Right lobe of liver (tissue), 6 donors: ENCODE measurements around the gene CLDN18. TPM values are rescaled to one million over a fixed set of nuclear protein-coding genes. Genes with fewer than 3 reads are reported as not detected.

Source experiments
- ATAC-seq, 4 donors: fragments of 200-7000 bp; cut with Tn5 transposase; one replicate each; pipeline ENCODE4 v1.9.1; 2020; ENCODE audit warnings: mild to moderate bottlenecking in 4 of 4, moderate library complexity in 4 of 4
- DNase-seq, 3 donors: peaks; one replicate each; pipeline ENCODE4 v3.0.0-alpha.2; 2020
- H3K27ac ChIP-seq, 3 donors: fragments of 200-600 bp; one replicate each; pipeline ENCODE4 v1.8.0; 2022
- H3K27me3 ChIP-seq, 2 donors: fragments of 200-600 bp; one replicate each; pipeline ENCODE4 v1.8.0; 2022
- H3K36me3 ChIP-seq, 4 donors: fragments of 200-600 bp; sonication (generic) in 1 of 4; one replicate each; pipeline versions ENCODE4 v1.5.1 to v1.8.0; 2017 to 2022; ENCODE audit warnings: control low read depth in 1 of 4
- H3K4me1 ChIP-seq, 4 donors: fragments of 200-600 bp; sonication (generic) in 1 of 4; one replicate each; pipeline versions ENCODE4 v1.5.1 to v1.8.0; 2017 to 2022; ENCODE audit warnings: control low read depth in 1 of 4
- H3K4me3 ChIP-seq, 3 donors: fragments of 200-600 bp; one replicate each; pipeline ENCODE4 v1.8.0; 2022
- H3K9me3 ChIP-seq, 4 donors: fragments of 200-600 bp; sonication (generic) in 1 of 4; one replicate each; pipeline versions ENCODE4 v1.5.1 to v1.8.0; 2017 to 2022; ENCODE audit warnings: control low read depth in 1 of 4
- POLR2A ChIP-seq: fragments of 450-650 bp; IDR thresholded peaks from one replicate; pipeline ENCODE4 v1.6.1; 2017; ENCODE audit warnings: antibody characterized with exemption, mild to moderate bottlenecking
- WGBS: methylation state at CpG from one replicate; pipeline ENCODE4 v1.1.6; 2018; ENCODE audit warnings: low coverage, low lambda C conversion rate; ENCODE audit not compliant: insufficient coverage; ENCODE audit errors: missing lambda C conversion rate; 5-methylcytosine and 5-hydroxymethylcytosine counted together
- intact Hi-C, 2 donors: fragments of 100-400 bp; cut with DNase I; formaldehyde crosslinking; loops; one replicate each; pipeline versions ENCODE4 v1.11.2 to v1.14.1; 2022
- total RNA-seq, 6 experiments: library from RNA; depleted of rRNA in 2 of 6; stranded (reverse); fragments of >200 nt in 2 of 6; fragmentation: NEBNext Ultra II Directional in 3 of 6; extraction: Animal tissue kit (Norgen Biotek cat#: 25700) in 3 of 6; gene quantifications; one replicate each; pipeline versions ENCODE4 v1.1.0 to v1.2.4, GENCODE V29; 2016 to 2023
- TF ChIP-seq, protein P1 (sequence below), 4 donors: fragments of 200-600 bp in 3 of 4; fragments of 450-650 bp in 1 of 4; IDR thresholded peaks; one replicate each; pipeline versions ENCODE4 v1.5.1 to v1.8.0; 2016 to 2022; ENCODE audit warnings: antibody characterized with exemption in 4 of 4, mild to moderate bottlenecking in 2 of 4
- donor health status: DM: no; HTN: yes; CAD: no.
- donor health status: DM: no; HTN: no; CAD: no.
- donor health status: DM: no; HTN: no; CAD: no.
- donor health status: DM: no; HTN: yes; CAD: no.
- donor health status: DM: no; HTN: yes; CAD: no.

Gene CLDN18
- total RNA-seq, 6 experiments from 2014 or later: not detected

GRCh38 chr3:138078901-138079344, 69.0 kb downstream of the CLDN18 start:
- H3K4me1 ChIP-seq: no peaks in the 10 kb centered on the region
- WGBS: 0% methylated on average over 1 of the region's 1 CpG
- H3K36me3 ChIP-seq: no peaks in the 10 kb centered on the region
- ATAC-seq: peak in 1 of 4 donors; percentile 38
- H3K27ac ChIP-seq: no peak overlapping the region
- no peaks in the 10 kb centered on the region for H3K27me3 ChIP-seq
- H3K4me3 ChIP-seq: no peak overlapping the region
- TF ChIP-seq, protein P1, sequence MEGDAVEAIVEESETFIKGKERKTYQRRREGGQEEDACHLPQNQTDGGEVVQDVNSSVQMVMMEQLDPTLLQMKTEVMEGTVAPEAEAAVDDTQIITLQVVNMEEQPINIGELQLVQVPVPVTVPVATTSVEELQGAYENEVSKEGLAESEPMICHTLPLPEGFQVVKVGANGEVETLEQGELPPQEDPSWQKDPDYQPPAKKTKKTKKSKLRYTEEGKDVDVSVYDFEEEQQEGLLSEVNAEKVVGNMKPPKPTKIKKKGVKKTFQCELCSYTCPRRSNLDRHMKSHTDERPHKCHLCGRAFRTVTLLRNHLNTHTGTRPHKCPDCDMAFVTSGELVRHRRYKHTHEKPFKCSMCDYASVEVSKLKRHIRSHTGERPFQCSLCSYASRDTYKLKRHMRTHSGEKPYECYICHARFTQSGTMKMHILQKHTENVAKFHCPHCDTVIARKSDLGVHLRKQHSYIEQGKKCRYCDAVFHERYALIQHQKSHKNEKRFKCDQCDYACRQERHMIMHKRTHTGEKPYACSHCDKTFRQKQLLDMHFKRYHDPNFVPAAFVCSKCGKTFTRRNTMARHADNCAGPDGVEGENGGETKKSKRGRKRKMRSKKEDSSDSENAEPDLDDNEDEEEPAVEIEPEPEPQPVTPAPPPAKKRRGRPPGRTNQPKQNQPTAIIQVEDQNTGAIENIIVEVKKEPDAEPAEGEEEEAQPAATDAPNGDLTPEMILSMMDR (IDR thresholded peaks at IDR 0.05): no peak
- no peak for TF ChIP-seq POLR2A
- no peaks in the 10 kb centered on the region for H3K9me3 ChIP-seq
- intact Hi-C loops: no loop called here
- DNase-seq: no peak

GRCh38 chr3:138079901-138080300, 69.9 kb downstream of the CLDN18 start:
- no peaks in the 10 kb centered on the region for H3K4me1 ChIP-seq
- intact Hi-C loops: no loop called here
- WGBS: 57% methylated on average over 3 of the region's 5 CpGs

DNA sequence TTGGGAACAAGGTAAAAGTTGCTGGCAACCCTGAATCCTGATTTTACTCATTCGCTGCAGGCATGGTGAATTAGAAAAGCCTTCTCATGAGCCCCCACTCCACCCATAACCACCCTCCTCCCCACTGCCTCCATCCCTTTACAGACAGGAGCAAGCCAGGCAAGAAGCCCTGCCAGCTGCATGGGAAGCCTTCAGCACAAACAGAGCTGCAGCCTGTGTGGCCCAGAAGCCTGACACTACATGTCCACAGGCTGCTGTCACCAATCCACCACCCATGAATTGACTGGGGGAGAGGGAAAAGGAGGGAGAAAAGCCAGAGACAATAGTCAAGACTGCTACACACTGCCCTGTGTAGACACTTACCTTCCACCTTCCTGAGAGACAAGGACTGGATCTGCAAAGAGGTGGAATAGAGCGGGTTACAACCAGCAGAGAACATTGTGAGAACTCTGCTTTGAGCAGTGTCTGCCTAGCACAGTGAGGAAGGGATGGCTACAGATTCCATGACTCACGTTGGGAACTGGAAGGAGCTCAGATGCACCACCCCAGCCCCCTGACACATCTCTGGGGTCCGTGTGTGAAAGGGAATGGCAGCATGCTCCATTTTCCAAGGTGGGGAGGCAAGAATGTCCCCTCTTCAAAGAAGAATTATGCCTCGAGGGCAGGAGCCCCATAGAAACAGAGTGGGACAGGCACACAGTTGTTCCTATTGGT, 71.6 kb downstream of the CLDN18 start:
- H3K4me3 ChIP-seq: no peak overlapping the region
- DNase-seq: no peak
- no peaks in the 10 kb centered on the region for H3K4me1 ChIP-seq
- H3K27ac ChIP-seq: no peak overlapping the region
- ATAC-seq: no peak
- H3K36me3 ChIP-seq: no peaks in the 10 kb centered on the region
- WGBS: 18% methylated on average over 3 of the region's 5 CpGs
- TF ChIP-seq POLR2A: no peak
- TF ChIP-seq, protein P1 (IDR thresholded peaks at IDR 0.05): no peak
- intact Hi-C loops: no loop called here
- H3K27me3 ChIP-seq: no peaks in the 10 kb centered on the region
- H3K9me3 ChIP-seq: no peaks in the 10 kb centered on the region

More at GRCh38 chr3:138079901-138080300, 69.9 kb downstream of the CLDN18 start:
- no peak overlapping the region for H3K4me3 ChIP-seq
- no peak overlapping the region for H3K27ac ChIP-seq
- H3K36me3 ChIP-seq: no peaks in the 10 kb centered on the region
- ATAC-seq (no peak), DNase-seq (no peak)
- no peaks in the 10 kb centered on the region for H3K9me3 ChIP-seq
- TF ChIP-seq, protein P1 (IDR thresholded peaks at IDR 0.05): no peak
- TF ChIP-seq POLR2A: no peak
- no peaks in the 10 kb centered on the region for H3K27me3 ChIP-seq

GRCh38 chr3:138082085-138082991, 72.4 kb downstream of the CLDN18 start:
- intact Hi-C loops: no loop called here
- Histone ChIP-seq H3K4me3 (no peak overlapping the region), H3K9me3 (no peaks in the 10 kb centered on the region), H3K4me1 (no peaks in the 10 kb centered on the region), H3K36me3 (no peaks in the 10 kb centered on the region), H3K27ac (no peak overlapping the region), H3K27me3 (no peaks in the 10 kb centered on the region)
- no peak for TF ChIP-seq POLR2A
- TF ChIP-seq, protein P1 (IDR thresholded peaks at IDR 0.05): no peak
- ATAC-seq: no peak
- WGBS: 43% methylated on average over 5 of the region's 8 CpGs
- no peak for DNase-seq
